SU-DHL-6 (cell line): ENCODE measurements around the gene SMYD4.
"Not testable (repeated sequence)": the region's sequence is repeated elsewhere in the genome, so short reads cannot be mapped to it uniquely, and the experiment has no call there.

Experiments used
- H2AFZ ChIP-seq: fragments of 200-600 bp; sonication (generic); 2 replicates; pipeline ENCODE4 v1.6.1; 2014; ENCODE audit warnings: low read depth, mild to moderate bottlenecking, moderate library complexity, mixed read lengths, antibody characterized with exemption, low read length; ENCODE audit not compliant: severe bottlenecking
- H3F3A ChIP-seq: fragments of 200-600 bp; shearing (Covaris generic); 2 replicates; pipeline ENCODE4 v1.6.0; 2016; ENCODE audit warnings: antibody characterized with exemption, mild to moderate bottlenecking; ENCODE audit not compliant: insufficient read depth
- H3K27ac ChIP-seq: fragments of 200-600 bp; sonication (generic); 2 replicates; pipeline ENCODE4 v1.5.1; 2016; ENCODE audit warnings: low read depth, mild to moderate bottlenecking, low read length, moderate library complexity, mixed read lengths
- H3K27me3 ChIP-seq: fragments of 200-600 bp; sonication (generic), shearing (Covaris generic); 2 replicates; pipeline ENCODE4 v1.6.0; 2014; ENCODE audit warnings: mild to moderate bottlenecking, low read length
- H3K36me3 ChIP-seq: fragments of 200-600 bp; sonication (generic); 2 replicates; pipeline ENCODE4 v1.6.1; 2014; ENCODE audit warnings: mild to moderate bottlenecking, low read length, mixed read lengths
- H3K4me2 ChIP-seq: fragments of 300-600, 200-600 bp; shearing (Covaris generic), sonication (generic); 2 replicates; pipeline ENCODE4 v1.6.0; 2014; ENCODE audit warnings: low read length, low read depth, mild to moderate bottlenecking; ENCODE audit not compliant: poor library complexity, severe bottlenecking
- H3K4me3 ChIP-seq: fragments of 200-600 bp; sonication (generic); 2 replicates; pipeline ENCODE4 v1.5.1; 2014; ENCODE audit warnings: antibody characterized with exemption, low read length, mild to moderate bottlenecking, mixed read lengths; ENCODE audit not compliant: insufficient read depth, poor library complexity, severe bottlenecking
- H3K79me2 ChIP-seq: fragments of 200-600 bp; sonication (generic); 2 replicates; pipeline ENCODE4 v1.6.1; 2014; ENCODE audit warnings: mild to moderate bottlenecking, low read length, moderate library complexity; ENCODE audit not compliant: insufficient read depth
- H3K9ac ChIP-seq: fragments of 200-600 bp; sonication (generic); 2 replicates; pipeline ENCODE4 v1.7.0; 2014; ENCODE audit warnings: mild to moderate bottlenecking, low read length
- H3K9me2 ChIP-seq: fragments of 200-600 bp; sonication (generic); replicated peaks from 2 replicates; pipeline ENCODE4 v1.6.1; 2014; ENCODE audit warnings: low read length; ENCODE audit not compliant: insufficient read depth
- H3K9me3 ChIP-seq: fragments of 200-600 bp; sonication (generic); 2 replicates; pipeline ENCODE4 v1.6.1; 2014; ENCODE audit warnings: low read length, mixed read lengths; ENCODE audit not compliant: insufficient read depth
- H4K20me1 ChIP-seq: fragments of 200-600 bp; sonication (generic); 2 replicates; pipeline ENCODE4 v1.6.1; 2014; ENCODE audit warnings: low read depth, mild to moderate bottlenecking, antibody characterized with exemption, low read length, moderate library complexity, mixed read lengths
- CTCF ChIP-seq: fragments of 200-600 bp; sonication (generic); IDR thresholded peaks from one replicate; pipeline ENCODE4 v1.5.1; 2017; ENCODE audit warnings: antibody characterized with exemption, mild to moderate bottlenecking, low read length, moderate library complexity; ENCODE audit not compliant: insufficient read depth, poor library complexity, severe bottlenecking
- EZH2phosphoT487 ChIP-seq: fragments of 200-600 bp; sonication (generic), shearing (Covaris generic); conservative IDR thresholded peaks from 2 replicates; pipeline ENCODE4 v1.6.1; 2018; ENCODE audit warnings: mild to moderate bottlenecking, antibody characterized with exemption, low read length, moderate library complexity, mixed read lengths

Gene SMYD4

GRCh38 chr17:1744551-1745512 is 84.9 kb downstream of the SMYD4 start:
- H3K9me3 ChIP-seq, result no peaks in the 10 kb centered on the region
- no peaks in the 10 kb centered on the region for H4K20me1 ChIP-seq
- H3K9ac ChIP-seq, result no peak overlapping the region

GRCh38 chr17:1743088-1743439 is 86.6 kb downstream of the SMYD4 start:
- Histone ChIP-seq H3K4me2 (no peak overlapping the region), H3K9me3 (no peaks in the 10 kb centered on the region), H3F3A (no peaks in the 10 kb centered on the region), H2AFZ (no peak overlapping the region), H3K79me2 (no peaks in the 10 kb centered on the region), H3K36me3 (no peaks in the 10 kb centered on the region), H3K9ac (no peak overlapping the region), H3K27me3 (no peaks in the 10 kb centered on the region), H3K4me3 (no peak overlapping the region), H3K27ac (no peak overlapping the region), H3K9me2 (no peaks in the 10 kb centered on the region), H4K20me1 (no peaks in the 10 kb centered on the region)
- TF ChIP-seq CTCF, result no peak
- no peak for TF ChIP-seq EZH2phosphoT487

More at GRCh38 chr17:1744551-1745512, 84.9 kb downstream of the SMYD4 start:
- Histone ChIP-seq H3K27me3 (no peaks in the 10 kb centered on the region), H3F3A (no peaks in the 10 kb centered on the region), H2AFZ (no peak overlapping the region), H3K79me2 (no peaks in the 10 kb centered on the region), H3K4me2 (no peak overlapping the region), H3K36me3 (no peaks in the 10 kb centered on the region), H3K27ac (no peak overlapping the region), H3K9me2 (no peaks in the 10 kb centered on the region), H3K4me3 (no peak overlapping the region)
- TF ChIP-seq EZH2phosphoT487 (no peak), CTCF (no peak)

GRCh38 chr17:1742371-1743087 is 87.2 kb downstream of the SMYD4 start, which contains the start of gene SERPINF2:
Gene SERPINF2, plus strand, starts transcription at chr17:1742871. Its CDS starts 2,125 bp downstream, at chr17:1744996.
- no peak for TF ChIP-seq CTCF
- no peak for TF ChIP-seq EZH2phosphoT487
- Histone ChIP-seq H4K20me1 (no peaks in the 10 kb centered on the region), H3K4me3 (no peak within 1 kb of the TSS), H3K27ac (no peak within 1 kb of the TSS), H3K9me3 (no peaks in the 10 kb centered on the region), H3K9ac (no peak within 1 kb of the TSS), H3K4me2 (no peak within 1 kb of the TSS), H3K27me3 (no peaks in the 10 kb centered on the region), H3K9me2 (no peaks in the 10 kb centered on the region), H3K79me2 (no peaks in the 10 kb centered on the region), H3F3A (no peaks in the 10 kb centered on the region), H2AFZ (no peak within 1 kb of the TSS), H3K36me3 (no peaks in the 10 kb centered on the region)

GRCh38 chr17:1741899-1742298 is 87.8 kb downstream of the SMYD4 start:
- H3K27ac ChIP-seq, H4K20me1 ChIP-seq, H3K9me2 ChIP-seq, H3K9me3 ChIP-seq, H3K9ac ChIP-seq, H2AFZ ChIP-seq, H3K79me2 ChIP-seq, H3F3A ChIP-seq, H3K4me3 ChIP-seq, H3K36me3 ChIP-seq, H3K4me2 ChIP-seq, H3K27me3 ChIP-seq: not testable (repeated sequence)
